Measurements from ENCODE around the gene AMBN.

DNA sequence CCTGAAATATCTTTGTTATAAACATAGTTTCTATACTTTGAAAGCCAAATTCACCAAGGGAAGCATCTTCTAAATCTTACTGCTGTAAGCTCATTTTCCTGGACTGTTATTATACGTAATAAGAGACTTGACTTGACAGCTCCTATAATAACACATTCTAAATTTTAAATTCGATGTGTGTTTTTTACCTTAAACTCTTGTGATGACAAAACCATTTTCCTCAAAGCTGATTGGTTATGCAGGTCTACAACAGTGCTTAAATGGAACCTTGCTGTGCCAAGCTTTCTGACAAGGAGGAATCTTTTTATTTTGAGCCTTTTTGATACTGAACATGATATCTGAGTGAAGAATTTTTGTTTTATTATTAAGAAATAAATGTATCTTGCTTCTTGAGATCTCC is 36.4 kb downstream of the AMBN start, which contains the start of gene ENAM:
- no peak for TF ChIP-seq EP300 (IDR thresholded peaks at IDR 0.05; ENCODE audit: low read depth)
- TF ChIP-seq, protein P1, sequence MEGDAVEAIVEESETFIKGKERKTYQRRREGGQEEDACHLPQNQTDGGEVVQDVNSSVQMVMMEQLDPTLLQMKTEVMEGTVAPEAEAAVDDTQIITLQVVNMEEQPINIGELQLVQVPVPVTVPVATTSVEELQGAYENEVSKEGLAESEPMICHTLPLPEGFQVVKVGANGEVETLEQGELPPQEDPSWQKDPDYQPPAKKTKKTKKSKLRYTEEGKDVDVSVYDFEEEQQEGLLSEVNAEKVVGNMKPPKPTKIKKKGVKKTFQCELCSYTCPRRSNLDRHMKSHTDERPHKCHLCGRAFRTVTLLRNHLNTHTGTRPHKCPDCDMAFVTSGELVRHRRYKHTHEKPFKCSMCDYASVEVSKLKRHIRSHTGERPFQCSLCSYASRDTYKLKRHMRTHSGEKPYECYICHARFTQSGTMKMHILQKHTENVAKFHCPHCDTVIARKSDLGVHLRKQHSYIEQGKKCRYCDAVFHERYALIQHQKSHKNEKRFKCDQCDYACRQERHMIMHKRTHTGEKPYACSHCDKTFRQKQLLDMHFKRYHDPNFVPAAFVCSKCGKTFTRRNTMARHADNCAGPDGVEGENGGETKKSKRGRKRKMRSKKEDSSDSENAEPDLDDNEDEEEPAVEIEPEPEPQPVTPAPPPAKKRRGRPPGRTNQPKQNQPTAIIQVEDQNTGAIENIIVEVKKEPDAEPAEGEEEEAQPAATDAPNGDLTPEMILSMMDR (IDR thresholded peaks at IDR 0.05): no peak

Measured in transverse colon (tissue), 3 donors.